Gastroesophageal sphincter (tissue), 3 donors: Measurements from ENCODE around the gene KCNQ1OT1.

Experiments
- EP300 ChIP-seq: sonication (generic); formaldehyde crosslinking; IDR thresholded peaks from one replicate; pipeline ENCODE4 v1.6.1; 2017; ENCODE audit warnings: antibody characterized with exemption, mild to moderate bottlenecking
- POLR2A ChIP-seq, 2 donors: fragments of 450-650 bp; IDR thresholded peaks; one replicate each; pipeline ENCODE4 v1.6.1; 2017; ENCODE audit warnings: antibody characterized with exemption in 2 of 2, mild to moderate bottlenecking in 2 of 2, moderate library complexity in 1 of 2
- POLR2AphosphoS5 ChIP-seq: sonication (generic); formaldehyde crosslinking; IDR thresholded peaks from one replicate; pipeline ENCODE4 v1.6.1; 2017; ENCODE audit warnings: antibody characterized with exemption
- TF ChIP-seq, protein P1 (sequence below), 4 experiments: fragments of 200-600 bp in 2 of 4; fragments of 450-650 bp in 2 of 4; sonication (generic) in 1 of 4; IDR thresholded peaks; one replicate each; pipeline ENCODE4 v1.5.1; 2017 to 2019; ENCODE audit warnings: antibody characterized with exemption in 4 of 4, mild to moderate bottlenecking in 2 of 4, moderate library complexity in 2 of 4

DNA sequence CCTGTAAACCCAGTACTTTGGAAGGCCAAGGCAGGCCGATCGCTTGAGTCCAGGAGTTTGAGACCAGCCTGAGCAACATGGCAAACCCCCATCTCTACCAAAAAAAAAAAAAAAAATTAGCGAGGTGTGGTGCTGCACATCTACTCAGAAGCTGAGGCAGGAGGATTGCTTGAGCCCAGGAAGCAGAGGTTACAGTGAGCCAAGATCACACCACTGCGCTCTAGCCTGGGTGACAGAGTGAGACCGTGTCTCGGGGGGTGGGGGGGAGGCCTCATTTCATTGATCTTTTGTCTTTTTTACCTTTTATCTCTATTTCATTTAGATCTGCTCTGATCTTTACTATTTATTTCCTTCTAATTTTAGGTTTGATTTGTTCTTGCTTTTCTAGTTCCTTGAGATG is 51.8 kb downstream of the KCNQ1OT1 start:
- no peak for TF ChIP-seq POLR2AphosphoS5
- TF ChIP-seq, protein P1, sequence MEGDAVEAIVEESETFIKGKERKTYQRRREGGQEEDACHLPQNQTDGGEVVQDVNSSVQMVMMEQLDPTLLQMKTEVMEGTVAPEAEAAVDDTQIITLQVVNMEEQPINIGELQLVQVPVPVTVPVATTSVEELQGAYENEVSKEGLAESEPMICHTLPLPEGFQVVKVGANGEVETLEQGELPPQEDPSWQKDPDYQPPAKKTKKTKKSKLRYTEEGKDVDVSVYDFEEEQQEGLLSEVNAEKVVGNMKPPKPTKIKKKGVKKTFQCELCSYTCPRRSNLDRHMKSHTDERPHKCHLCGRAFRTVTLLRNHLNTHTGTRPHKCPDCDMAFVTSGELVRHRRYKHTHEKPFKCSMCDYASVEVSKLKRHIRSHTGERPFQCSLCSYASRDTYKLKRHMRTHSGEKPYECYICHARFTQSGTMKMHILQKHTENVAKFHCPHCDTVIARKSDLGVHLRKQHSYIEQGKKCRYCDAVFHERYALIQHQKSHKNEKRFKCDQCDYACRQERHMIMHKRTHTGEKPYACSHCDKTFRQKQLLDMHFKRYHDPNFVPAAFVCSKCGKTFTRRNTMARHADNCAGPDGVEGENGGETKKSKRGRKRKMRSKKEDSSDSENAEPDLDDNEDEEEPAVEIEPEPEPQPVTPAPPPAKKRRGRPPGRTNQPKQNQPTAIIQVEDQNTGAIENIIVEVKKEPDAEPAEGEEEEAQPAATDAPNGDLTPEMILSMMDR (IDR thresholded peaks at IDR 0.05): no peak
- TF ChIP-seq POLR2A (IDR thresholded peaks at IDR 0.05): no peak
- no peak for TF ChIP-seq EP300
